Ascending aorta (tissue), 2 donors: ENCODE data around the gene RAD54L2. TPM values are rescaled to one million over a fixed set of nuclear protein-coding genes. Genes with fewer than 3 reads are reported as not detected.
"Not testable (repeated sequence)": the region's sequence is repeated elsewhere in the genome, so short reads cannot be mapped to it uniquely, and the experiment has no call there.

Experiments
- DNase-seq, 2 donors: peaks; one replicate each; pipeline ENCODE4 v3.0.0-alpha.2; 2019; ENCODE audit warnings: low spot score in 2 of 2
- H3K27ac ChIP-seq, 2 donors: fragments of 200-600 bp; sonication (generic); one replicate each; pipeline ENCODE4 v1.5.1; 2016 to 2017; ENCODE audit warnings: mild to moderate bottlenecking in 1 of 2
- H3K27me3 ChIP-seq: fragments of 200-600 bp; sonication (generic); one replicate; pipeline ENCODE4 v1.5.1; 2017
- H3K36me3 ChIP-seq, 2 donors: fragments of 200-600 bp; sonication (generic); one replicate each; pipeline ENCODE4 v1.5.1; 2016
- H3K4me1 ChIP-seq, 2 donors: fragments of 200-600 bp; sonication (generic); one replicate each; pipeline ENCODE4 v1.5.1; 2016 to 2017; ENCODE audit warnings: mild to moderate bottlenecking in 1 of 2
- H3K4me3 ChIP-seq, 2 donors: fragments of 200-600 bp; sonication (generic); one replicate each; pipeline ENCODE4 v1.5.1; 2016 to 2017; ENCODE audit warnings: mild to moderate bottlenecking in 1 of 2
- H3K9me3 ChIP-seq, 2 donors: fragments of 200-600 bp; sonication (generic); one replicate each; pipeline ENCODE4 v1.5.1; 2016
- intact Hi-C: fragments of 100-400 bp; cut with DNase I; formaldehyde crosslinking; loops from one replicate; pipeline ENCODE4 v1.15.1; 2023
- total RNA-seq: library from RNA; depleted of rRNA; stranded (reverse); fragments of >200 nt; gene quantifications from one replicate; pipeline ENCODE4 v1.1.0, GENCODE V29; 2016
- TF ChIP-seq, protein P1 (sequence below), 3 experiments: fragments of 200-600 bp in 2 of 3; fragments of 450-650 bp in 1 of 3; sonication (generic) in 2 of 3; IDR thresholded peaks; one replicate each; pipeline ENCODE4 v1.5.1; 2016 to 2019; ENCODE audit warnings: antibody characterized with exemption in 3 of 3, mild to moderate bottlenecking in 1 of 3, moderate library complexity in 1 of 3

RAD54L2 gene
- total RNA-seq, 1 donor from 2014 or later = 18.3 TPM

DNA sequence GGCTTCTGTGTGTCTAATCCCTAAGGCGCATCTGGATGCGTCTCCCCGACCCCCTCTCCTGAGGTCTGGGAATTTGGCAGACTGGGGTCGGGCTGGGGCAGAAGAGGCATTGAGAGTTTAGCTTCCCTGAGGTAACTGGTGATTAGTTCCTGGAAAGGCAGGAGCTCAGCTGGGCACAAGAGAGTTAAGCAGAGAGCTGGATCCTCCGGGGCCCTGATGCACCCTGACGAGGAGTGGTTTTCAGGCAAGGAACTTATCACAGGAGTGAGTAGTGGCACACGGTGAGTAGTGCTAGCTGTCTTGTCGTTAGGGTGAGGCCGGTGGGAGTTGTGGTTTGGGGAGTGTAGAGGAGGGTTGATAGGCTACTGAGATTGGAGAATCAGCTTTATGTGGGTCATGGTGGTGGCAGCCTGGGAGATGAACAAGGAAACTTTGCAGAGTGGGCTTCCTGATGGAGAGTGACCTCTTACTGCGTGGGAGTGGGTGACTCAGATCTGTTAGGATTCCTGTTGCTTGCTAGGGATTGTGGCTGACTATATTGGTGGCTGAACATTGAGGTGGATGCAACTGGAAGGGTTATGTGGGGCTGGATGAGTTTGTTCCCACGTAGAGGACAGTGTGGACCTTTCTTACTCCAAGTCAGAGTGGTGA is 897 bp downstream of the RAD54L2 start:
- Histone ChIP-seq H3K4me3 (peak overlapping the region; percentile 83 to 99), H3K4me1 (peaks cover 0 to 16% of the 10 kb centered on the region in 2 donors), H3K27me3 (no peaks in the 10 kb centered on the region), H3K9me3 (no peaks in the 10 kb centered on the region), H3K36me3 (peaks cover 0 to 10% of the 10 kb centered on the region in 2 donors), H3K27ac (peak overlapping the region; percentile 90 to 93)
- TF ChIP-seq, protein P1, sequence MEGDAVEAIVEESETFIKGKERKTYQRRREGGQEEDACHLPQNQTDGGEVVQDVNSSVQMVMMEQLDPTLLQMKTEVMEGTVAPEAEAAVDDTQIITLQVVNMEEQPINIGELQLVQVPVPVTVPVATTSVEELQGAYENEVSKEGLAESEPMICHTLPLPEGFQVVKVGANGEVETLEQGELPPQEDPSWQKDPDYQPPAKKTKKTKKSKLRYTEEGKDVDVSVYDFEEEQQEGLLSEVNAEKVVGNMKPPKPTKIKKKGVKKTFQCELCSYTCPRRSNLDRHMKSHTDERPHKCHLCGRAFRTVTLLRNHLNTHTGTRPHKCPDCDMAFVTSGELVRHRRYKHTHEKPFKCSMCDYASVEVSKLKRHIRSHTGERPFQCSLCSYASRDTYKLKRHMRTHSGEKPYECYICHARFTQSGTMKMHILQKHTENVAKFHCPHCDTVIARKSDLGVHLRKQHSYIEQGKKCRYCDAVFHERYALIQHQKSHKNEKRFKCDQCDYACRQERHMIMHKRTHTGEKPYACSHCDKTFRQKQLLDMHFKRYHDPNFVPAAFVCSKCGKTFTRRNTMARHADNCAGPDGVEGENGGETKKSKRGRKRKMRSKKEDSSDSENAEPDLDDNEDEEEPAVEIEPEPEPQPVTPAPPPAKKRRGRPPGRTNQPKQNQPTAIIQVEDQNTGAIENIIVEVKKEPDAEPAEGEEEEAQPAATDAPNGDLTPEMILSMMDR (IDR thresholded peaks at IDR 0.05) = no peak
- peak in 1 of 2 donors; percentile 62 for DNase-seq
- intact Hi-C loops = loop anchor here (2.0 kb wide), 1 partner anchor 39 kb away; the partner anchor contains the start of gene DCAF1

DNA sequence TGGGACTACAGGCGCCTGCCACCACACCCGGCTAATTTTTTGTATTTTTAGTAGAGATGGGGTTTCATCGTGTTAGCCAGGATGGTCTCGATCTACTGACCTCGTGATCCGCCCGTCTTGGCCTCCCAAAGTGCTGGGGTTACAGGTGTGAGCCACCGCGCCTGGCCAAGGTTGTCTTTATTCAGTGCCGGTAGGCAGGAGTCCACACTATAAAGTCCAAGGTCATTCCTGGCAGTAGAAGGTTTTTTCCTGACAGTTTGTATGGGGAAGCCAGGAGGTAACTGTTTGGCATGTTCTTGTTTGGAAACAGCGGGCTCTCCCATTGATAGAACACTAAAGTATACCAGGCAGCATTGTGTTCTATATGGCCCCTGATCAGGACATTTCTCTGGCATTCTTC is 4.1 kb downstream of the RAD54L2 start:
- H3K36me3 ChIP-seq = peaks cover 3 to 14% of the 10 kb centered on the region in 2 donors

DNA sequence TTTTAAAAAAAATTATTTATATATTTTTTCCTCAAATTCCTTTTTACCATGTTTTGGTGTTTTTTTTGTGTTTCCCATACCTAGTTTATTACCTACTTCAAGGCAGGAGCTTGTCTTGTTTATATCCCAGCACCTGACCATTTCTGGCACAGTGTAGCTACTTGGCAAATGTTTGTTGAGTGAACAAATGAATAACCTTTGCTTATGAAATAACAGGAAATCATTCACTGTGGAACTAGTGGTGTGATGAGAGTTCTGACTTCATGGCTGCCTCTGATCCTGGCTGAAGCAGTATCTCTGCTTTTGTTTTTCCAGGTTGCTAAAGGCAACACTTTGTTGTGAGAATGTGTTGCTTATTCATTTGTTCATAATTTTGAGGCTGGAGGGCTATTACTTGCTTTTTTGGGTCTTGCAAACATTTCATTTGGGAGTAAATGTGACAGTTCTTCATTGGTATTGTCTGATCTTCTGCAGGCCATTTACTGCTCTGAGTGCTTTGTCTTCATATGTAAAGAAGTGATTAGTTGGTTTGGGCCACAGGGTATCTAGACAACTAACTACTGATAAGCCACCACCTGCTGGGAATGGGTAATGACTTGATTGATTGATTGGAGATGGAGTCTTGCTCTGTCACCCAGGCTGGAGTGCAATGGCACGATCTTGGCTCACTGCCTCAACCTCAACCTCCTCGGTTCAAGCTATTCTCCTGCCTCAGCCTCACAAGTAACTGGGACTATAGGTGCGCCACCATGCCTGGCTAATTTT is 5.7 kb downstream of the RAD54L2 start:
- TF ChIP-seq, protein P1 (IDR thresholded peaks at IDR 0.05) = no peak
- H3K9me3 ChIP-seq = no peaks in the 10 kb centered on the region
- peaks cover 3 to 22% of the 10 kb centered on the region in 2 donors for H3K36me3 ChIP-seq
- H3K4me3 ChIP-seq = no peak overlapping the region
- peaks cover 0 to 6% of the 10 kb centered on the region in 2 donors for H3K4me1 ChIP-seq
- no peaks in the 10 kb centered on the region for H3K27me3 ChIP-seq
- H3K27ac ChIP-seq = no peak overlapping the region
- DNase-seq = no peak
- intact Hi-C loops = no loop called here

More for the DNA sequence above, 4.1 kb downstream of the RAD54L2 start:
- H3K9me3 ChIP-seq, H3K27me3 ChIP-seq, intact Hi-C loops, H3K27ac ChIP-seq, H3K4me3 ChIP-seq, DNase-seq: not testable (repeated sequence)
- H3K4me1 ChIP-seq = peaks cover 0 to 14% of the 10 kb centered on the region in 2 donors

DNA sequence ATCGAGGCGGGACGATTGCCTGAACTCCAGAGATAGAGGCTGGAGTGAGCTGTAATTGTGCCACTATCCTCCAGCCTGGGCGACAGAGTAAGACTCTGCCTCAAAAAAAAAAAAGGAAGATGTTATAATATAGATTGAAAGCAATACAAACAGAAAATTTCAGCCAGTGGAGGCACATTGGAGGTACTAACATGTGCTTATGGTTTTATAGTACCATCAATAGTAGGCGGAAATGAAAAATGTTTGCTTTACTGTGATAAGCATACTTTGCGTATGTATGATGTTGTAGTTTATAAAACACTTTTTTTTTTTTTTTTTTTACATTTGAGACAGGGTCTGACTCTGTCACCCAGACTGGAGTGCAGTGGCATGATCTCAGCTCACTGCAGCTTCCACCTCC is 8.8 kb downstream of the RAD54L2 start:
- no peak for DNase-seq
- peaks cover 3 to 26% of the 10 kb centered on the region in 2 donors for H3K36me3 ChIP-seq
- H3K9me3 ChIP-seq = no peaks in the 10 kb centered on the region
- no peak overlapping the region for H3K4me3 ChIP-seq
- H3K27me3 ChIP-seq = no peaks in the 10 kb centered on the region
- H3K27ac ChIP-seq = no peak overlapping the region
- no peaks in the 10 kb centered on the region for H3K4me1 ChIP-seq
- TF ChIP-seq, protein P1 (IDR thresholded peaks at IDR 0.05) = no peak
- intact Hi-C loops = no loop called here

DNA sequence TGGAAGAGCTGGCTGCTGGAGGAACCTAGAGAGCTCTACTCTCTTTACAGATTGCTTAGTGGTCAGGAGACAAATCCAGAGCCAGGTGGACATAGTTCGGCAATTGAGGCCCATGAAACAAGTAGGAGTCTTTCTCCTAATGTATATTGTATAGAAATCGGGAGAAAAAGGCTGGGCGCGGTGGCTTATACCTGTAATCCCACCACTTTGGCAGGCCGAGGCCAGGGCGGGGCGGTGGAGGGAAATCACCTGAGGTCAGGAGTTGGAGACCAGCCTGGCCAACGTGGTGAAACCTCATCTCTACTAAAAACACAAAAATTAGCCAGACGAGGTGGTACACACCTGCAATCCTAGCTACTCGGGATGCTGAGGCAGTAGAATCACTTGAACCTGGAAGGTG is 10.8 kb downstream of the RAD54L2 start:
- no peak for DNase-seq
- intact Hi-C loops = no loop called here
- H3K4me3 ChIP-seq = no peak overlapping the region
- peaks cover 10 to 25% of the 10 kb centered on the region in 2 donors for H3K36me3 ChIP-seq
- no peaks in the 10 kb centered on the region for H3K4me1 ChIP-seq
- H3K27me3 ChIP-seq = no peaks in the 10 kb centered on the region
- no peak overlapping the region for H3K27ac ChIP-seq
- TF ChIP-seq, protein P1 (IDR thresholded peaks at IDR 0.05) = no peak
- no peaks in the 10 kb centered on the region for H3K9me3 ChIP-seq
